ENCODE measurements around the gene ZNF277.

ZNF277 gene

DNA sequence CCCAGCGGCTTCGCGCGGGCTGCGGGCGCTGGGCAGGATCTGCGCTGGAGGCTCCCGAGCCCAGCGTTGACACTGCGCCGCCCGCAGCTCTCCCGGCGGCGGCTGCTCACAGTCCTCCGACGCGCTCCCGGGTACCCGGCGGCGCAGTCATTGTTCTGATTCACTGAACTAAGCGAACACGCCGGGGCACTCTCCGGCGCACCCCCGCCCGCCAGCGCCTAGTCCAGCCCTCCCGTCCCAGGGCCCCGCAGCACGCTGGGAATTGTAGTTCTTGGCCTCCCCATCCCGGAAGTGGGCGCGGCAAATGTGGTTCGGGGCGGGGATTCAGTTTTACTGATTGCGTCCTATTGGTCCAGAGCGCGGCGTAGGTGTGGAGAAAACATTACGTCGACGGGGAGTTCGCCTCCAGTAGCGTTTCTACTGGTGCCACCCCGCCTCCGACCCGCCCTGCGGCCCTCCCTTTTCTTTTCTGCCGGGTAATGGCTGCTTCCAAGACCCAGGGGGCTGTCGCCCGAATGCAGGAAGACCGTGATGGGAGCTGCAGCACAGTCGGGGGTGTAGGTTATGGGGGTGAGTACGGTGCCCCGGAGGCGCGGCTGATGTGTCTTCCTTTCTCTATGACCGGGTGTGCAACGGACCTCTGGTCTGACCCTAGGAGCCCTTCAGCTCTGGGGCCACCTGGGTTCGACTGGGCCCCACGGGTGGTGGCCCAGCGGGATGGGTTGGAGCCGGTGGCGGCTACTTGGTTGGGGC lies at the start of gene ZNF277, which contains the start of gene DOCK4:
Gene ZNF277 (plus strand): TSS at position 458 of the 753 bp plus-strand sequence. CDS start 22 bp downstream, at position 480.
Gene DOCK4 (minus strand): TSS at position 162 of the 753 bp plus-strand sequence. CDS start 261 bp downstream, outside the sequence.
- DNase-seq (ENCODE audit: extremely low spot score, insufficient read length, low read depth): peak; percentile 92
- peak; percentile 97 for FAIRE-seq

GRCh38 chr7:112157072-112157471 lies 49.4 kb upstream of the ZNF277 start:
- no peak for DNase-seq (ENCODE audit: extremely low spot score, insufficient read length, low read depth)
- FAIRE-seq: no peak

- DNase-seq (ENCODE audit: extremely low spot score, insufficient read length, low read depth) (no peak), FAIRE-seq (no peak)
Observed at GRCh38 chr7:112159351-112159750, 47.1 kb upstream of the ZNF277 start.

DNA sequence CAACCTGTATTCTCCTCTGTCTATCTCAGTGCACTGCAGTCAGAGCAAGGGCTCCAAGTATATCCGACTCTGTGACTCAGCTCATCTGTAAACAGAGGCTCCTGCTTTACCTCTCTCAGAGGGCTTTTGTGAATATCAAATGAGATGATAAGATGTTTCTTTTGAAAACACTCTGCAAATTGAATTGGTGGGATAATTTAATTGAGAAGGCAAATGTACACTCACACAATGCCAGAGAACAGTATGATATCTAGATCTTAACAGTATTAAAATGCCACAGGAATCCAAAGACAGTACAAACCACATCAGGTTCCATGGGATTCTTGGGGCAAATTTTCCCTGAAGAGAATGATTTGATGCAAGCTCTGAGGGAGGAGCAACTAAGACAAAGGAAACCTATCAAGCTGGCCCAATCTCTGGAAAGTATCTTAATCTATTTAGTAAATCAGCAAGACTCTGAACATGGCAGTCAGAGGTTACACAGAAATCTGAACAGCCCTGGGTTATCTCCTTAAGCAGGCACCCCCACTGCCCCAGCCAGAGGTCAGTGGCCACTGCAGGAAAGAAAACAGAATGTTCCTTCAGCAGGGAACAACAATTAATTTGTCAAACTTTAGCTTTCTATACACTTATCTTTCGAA lies 46.2 kb upstream of the ZNF277 start:
- no peak for DNase-seq (ENCODE audit: extremely low spot score, insufficient read length, low read depth)
- no peak for FAIRE-seq

GRCh38 chr7:112160771-112161150 lies 45.7 kb upstream of the ZNF277 start:
- FAIRE-seq (no peak), DNase-seq (ENCODE audit: extremely low spot score, insufficient read length, low read depth) (no peak)

DNA sequence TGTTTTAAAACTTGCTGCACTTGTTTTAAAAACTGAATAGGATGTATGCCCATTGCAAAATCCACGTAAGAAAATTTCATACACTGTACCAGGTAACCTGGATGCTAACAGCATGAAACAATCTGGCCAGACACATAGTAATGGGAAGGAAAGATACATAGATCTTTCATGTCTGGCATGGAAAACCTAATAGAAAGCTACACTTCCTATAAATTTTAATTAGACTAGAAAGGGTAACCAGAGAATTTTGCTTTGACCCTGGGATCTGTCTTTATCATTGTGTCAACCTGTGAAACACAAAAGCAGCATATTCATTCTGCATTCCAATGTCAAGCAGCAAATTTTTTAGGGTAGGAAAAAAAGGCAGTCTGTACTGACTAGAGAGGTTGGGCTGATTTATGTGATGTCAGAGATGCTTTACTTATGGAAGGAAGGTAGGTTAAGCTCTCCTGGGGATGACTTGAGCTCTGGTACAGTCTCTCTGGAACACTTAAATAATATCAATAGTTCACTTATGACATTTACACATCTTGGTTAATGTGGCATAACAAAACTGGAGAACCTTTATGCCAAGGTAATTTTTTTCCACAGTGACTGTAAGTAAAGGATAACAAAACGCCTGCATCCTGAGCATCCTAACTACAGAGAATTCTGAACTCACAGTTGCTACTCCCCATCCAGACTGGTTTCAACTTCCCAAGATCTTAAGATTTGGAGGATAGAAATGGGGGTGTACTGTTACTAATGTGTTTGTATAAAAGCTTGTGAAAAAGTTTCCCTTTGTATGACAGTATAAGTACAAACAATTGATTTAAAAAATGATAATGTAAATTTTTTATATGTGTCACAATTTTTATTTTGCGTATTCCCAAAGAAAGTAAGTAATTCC lies 45.0 kb upstream of the ZNF277 start:
- no peak for FAIRE-seq
- DNase-seq (ENCODE audit: extremely low spot score, insufficient read length, low read depth): no peak

DNA sequence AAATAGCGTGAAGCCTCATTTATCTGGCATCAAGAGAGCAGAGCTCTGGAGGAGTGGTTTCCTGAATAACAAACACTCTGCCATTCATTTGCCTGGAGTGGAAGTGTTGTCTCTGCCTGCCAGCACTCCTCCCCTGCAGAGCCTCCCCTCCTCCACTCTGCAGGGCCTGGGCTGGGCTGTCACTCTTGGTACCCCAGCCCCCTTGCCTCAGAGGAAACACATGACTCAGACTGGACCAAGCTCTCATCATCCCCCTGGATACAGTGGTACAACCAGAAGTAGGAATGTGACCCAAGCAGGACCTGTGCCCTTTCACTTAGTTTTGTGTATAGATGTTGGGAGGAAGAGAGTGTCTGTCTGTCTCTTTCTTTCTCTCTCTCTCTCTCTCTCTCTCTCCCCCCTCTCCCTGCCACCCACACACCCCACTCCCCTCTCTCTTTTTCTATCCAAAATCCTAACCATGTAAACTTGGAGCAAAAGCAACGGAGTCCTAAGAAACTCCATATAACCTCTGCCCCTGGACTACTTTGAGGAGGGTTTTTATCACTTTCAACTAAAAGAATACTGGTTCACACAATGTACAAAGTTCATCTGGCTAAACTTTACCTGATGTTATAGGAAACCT lies 44.2 kb upstream of the ZNF277 start:
- DNase-seq (ENCODE audit: extremely low spot score, insufficient read length, low read depth): no peak
- no peak for FAIRE-seq

- FAIRE-seq (no peak), DNase-seq (ENCODE audit: extremely low spot score, insufficient read length, low read depth) (no peak)
Observed at GRCh38 chr7:112162784-112163506, 43.5 kb upstream of the ZNF277 start.

DNA sequence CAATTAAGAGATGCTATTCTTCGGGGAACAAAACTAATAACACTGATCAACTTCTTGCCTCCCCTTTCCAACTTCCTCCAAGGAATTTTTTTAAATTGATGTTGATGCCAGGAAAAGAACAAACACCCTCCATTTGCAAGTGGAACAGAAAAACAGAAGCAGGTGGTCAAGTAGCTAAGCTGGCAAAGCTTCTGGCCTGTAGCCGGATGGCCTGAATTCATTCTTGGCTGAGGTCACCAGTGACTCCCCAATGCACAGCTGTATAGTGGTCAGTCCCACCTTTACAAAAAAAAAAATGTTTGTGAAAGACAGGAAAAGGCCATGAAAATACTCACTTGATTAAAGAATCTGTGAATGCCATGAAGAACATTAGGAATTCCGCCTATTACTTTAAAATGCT lies 39.3 kb upstream of the ZNF277 start:
- FAIRE-seq: no peak
- DNase-seq (ENCODE audit: extremely low spot score, insufficient read length, low read depth): no peak

DNA sequence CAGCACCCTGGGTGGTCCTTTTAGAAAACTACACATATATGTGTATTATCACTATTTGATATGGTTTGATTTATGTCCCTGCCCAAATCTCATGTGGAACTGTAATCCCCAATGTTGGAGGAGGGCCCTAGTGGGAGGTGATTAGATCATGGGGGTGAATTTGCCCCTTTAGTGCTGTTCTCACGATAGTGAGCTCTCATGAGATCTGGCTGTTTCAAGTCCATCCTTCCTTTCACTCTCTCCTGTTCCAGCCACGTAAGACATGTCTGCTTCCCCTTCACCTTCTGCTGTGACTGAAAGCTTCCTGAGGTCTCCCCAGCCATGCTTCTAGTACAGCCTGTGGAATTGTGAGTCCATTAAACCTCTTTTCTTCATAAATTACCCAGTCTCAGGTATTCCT lies 37.6 kb upstream of the ZNF277 start:
- DNase-seq (ENCODE audit: extremely low spot score, insufficient read length, low read depth): no peak
- FAIRE-seq: no peak

- DNase-seq (ENCODE audit: extremely low spot score, insufficient read length, low read depth) (no peak), FAIRE-seq (no peak)
Observed at GRCh38 chr7:112171673-112172072, 34.8 kb upstream of the ZNF277 start.

DNA sequence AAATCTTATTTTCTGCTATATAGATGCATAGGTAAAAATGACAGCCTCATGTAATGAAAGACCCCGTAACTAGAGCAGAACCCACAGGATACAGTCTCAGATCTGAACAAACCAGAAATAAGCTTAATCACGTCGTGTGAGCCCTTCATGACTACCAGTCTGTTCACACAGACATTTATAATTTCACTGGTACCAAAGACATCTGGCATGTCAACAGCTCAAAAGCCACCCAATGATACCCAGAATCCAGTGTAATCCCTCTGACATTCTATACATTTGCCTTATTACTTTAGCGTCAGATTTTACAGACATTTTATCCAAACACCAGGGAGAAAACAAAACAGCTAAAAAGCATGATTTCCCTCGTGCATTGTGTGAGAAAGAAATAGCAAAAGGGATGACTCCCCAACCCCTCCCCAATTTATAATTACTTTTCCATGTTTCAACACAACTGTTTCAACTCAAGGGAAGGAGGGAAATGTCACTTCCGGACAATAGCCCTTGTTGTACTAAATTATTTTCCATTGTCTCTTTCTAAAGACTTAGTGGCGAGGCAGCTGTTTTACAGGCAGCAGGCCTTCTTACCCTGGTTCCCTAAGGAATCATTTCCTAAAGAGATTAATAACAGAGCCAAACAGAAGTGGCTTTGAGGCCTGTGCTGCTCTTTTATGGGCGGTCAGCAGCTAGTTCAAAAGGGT lies 33.5 kb upstream of the ZNF277 start:
- FAIRE-seq (no peak), DNase-seq (ENCODE audit: extremely low spot score, insufficient read length, low read depth) (no peak)

DNA sequence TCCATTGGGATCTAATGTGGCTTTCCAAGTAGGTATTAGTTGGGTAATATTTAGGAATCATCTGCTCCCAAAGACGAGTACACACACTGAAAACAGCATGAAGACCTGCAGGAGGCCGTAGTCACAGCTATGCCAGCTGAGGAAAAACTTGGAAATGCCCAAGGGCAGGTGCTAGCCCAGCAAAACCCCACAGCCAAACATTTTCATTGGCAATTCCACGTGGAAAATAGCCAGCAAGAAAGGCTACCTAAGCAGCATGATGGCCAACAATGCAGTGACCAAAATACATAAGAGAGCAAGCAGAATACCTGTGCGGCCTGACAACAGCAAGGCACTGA lies 33.0 kb upstream of the ZNF277 start:
- DNase-seq (ENCODE audit: extremely low spot score, insufficient read length, low read depth) (no peak), FAIRE-seq (no peak)

GRCh38 chr7:112174192-112174591 lies 32.3 kb upstream of the ZNF277 start:
- no peak for FAIRE-seq

DNA sequence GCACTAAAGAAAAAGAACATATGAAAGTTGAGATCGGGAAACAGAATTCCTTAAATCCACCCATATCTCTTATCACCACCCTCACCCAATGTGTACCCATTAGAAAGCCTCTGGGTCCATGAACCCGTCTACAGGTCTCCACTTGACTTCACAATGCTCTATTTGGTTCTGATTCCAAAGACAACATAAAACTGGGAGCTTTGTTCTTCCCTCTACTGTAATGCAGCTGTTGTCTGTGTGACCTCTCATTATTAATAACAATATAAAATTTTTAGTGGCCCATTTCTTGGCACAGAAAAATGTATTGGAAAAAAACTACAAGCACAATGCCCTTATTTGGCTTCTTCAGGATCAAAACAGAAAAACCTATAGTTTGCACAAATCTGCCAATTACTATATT lies 30.3 kb upstream of the ZNF277 start:
- FAIRE-seq (no peak), DNase-seq (ENCODE audit: extremely low spot score, insufficient read length, low read depth) (no peak)

More at GRCh38 chr7:112174192-112174591, 32.3 kb upstream of the ZNF277 start:
- DNase-seq (ENCODE audit: extremely low spot score, insufficient read length, low read depth): no peak

GRCh38 chr7:112176693-112177415 lies 29.6 kb upstream of the ZNF277 start:
- DNase-seq (ENCODE audit: extremely low spot score, insufficient read length, low read depth) (no peak), FAIRE-seq (no peak)

- FAIRE-seq (no peak), DNase-seq (ENCODE audit: extremely low spot score, insufficient read length, low read depth) (no peak)
Observed at GRCh38 chr7:112180223-112180622, 26.3 kb upstream of the ZNF277 start.

DNA sequence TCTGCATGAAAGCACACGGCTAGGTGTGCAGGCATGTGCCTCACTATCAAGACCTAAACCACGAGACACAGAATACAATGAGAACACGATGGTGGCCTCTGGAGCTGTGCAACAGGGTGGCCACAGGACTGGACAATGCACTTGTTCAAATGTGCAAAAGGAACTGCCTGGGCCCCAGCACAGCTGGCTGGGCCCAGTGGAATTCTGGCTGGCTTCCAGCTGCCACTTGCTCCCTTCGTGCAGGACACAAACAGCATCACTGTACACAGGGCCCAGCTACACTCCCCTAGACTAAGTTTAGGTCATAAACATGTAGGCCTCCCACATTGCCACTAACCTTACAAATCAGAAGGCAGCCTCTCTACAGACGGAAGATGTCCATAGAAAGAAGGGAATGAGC lies 23.7 kb upstream of the ZNF277 start:
- no peak for FAIRE-seq
- DNase-seq (ENCODE audit: extremely low spot score, insufficient read length, low read depth): no peak
